C4-2B (cell line): ENCODE results near the gene NCK1.

ENCODE experiments used
- H3K27ac ChIP-seq: fragments of 450-650 bp; 2 replicates; pipeline ENCODE4 v1.5.1; 2017
- ZFX ChIP-seq: fragments of 450-650 bp; IDR thresholded peaks from 2 replicates; pipeline ENCODE4 v1.6.1; 2017
- TF ChIP-seq, protein P1 (sequence below): fragments of 450-650 bp; conservative IDR thresholded peaks from 2 replicates; pipeline ENCODE4 v1.5.1; 2017; ENCODE audit warnings: mild to moderate bottlenecking

NCK1 gene

DNA sequence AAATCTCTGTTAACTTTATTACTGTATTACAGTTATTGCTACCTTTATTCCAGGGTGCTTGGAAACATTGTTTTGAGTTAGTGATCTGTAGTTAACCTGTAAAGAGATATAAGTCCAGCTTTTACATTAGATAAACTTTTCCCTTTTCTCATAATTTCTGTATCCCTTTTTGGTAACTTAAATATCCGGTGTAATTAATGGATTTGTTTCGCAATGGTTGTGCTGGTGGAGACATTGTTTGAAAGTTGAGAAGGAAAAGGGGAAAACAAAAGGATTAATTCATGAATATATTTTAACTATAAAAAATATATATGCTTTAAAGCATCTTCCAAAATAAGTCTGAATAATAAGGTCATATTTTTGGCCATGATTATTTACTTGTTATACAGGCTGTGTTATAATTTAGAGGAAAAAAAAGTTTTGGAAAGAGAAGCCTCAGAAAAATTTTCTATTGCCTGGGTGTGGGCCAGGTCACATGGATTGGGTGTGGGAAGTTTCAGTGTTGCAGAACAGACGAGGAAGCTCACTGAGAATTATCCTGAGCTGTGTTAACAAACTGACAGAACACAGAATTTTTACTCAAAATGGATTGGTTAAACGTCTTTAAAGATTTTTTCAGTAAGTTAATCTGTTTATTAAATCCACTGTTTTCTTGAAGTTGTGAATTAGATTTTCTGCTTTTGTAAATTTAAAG, 68.1 kb downstream of the NCK1 start:
- H3K27ac ChIP-seq = no peak overlapping the region
- TF ChIP-seq, protein P1, sequence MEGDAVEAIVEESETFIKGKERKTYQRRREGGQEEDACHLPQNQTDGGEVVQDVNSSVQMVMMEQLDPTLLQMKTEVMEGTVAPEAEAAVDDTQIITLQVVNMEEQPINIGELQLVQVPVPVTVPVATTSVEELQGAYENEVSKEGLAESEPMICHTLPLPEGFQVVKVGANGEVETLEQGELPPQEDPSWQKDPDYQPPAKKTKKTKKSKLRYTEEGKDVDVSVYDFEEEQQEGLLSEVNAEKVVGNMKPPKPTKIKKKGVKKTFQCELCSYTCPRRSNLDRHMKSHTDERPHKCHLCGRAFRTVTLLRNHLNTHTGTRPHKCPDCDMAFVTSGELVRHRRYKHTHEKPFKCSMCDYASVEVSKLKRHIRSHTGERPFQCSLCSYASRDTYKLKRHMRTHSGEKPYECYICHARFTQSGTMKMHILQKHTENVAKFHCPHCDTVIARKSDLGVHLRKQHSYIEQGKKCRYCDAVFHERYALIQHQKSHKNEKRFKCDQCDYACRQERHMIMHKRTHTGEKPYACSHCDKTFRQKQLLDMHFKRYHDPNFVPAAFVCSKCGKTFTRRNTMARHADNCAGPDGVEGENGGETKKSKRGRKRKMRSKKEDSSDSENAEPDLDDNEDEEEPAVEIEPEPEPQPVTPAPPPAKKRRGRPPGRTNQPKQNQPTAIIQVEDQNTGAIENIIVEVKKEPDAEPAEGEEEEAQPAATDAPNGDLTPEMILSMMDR = no peak
- no peak for TF ChIP-seq ZFX

- no peak for TF ChIP-seq ZFX
- H3K27ac ChIP-seq = no peak overlapping the region
These were observed 69.6 kb downstream of the NCK1 start for GRCh38 chr3:136931606-136932005.

- no peak overlapping the region for H3K27ac ChIP-seq
- no peak for TF ChIP-seq ZFX
- TF ChIP-seq, protein P1 = no peak
These were observed 70.5 kb downstream of the NCK1 start for GRCh38 chr3:136932523-136932922.

GRCh38 chr3:136932978-136933772, 71.2 kb downstream of the NCK1 start:
- no peak for TF ChIP-seq ZFX
- TF ChIP-seq, protein P1 = no peak

GRCh38 chr3:136937175-136937574, 75.2 kb downstream of the NCK1 start:
- TF ChIP-seq ZFX = no peak
- TF ChIP-seq, protein P1 = no peak
- H3K27ac ChIP-seq = no peak overlapping the region

More at GRCh38 chr3:136932978-136933772, 71.2 kb downstream of the NCK1 start:
- H3K27ac ChIP-seq = no peak overlapping the region

GRCh38 chr3:136937851-136938250, 75.8 kb downstream of the NCK1 start:
- TF ChIP-seq ZFX = no peak
- TF ChIP-seq, protein P1 = no peak
- no peak overlapping the region for H3K27ac ChIP-seq

- TF ChIP-seq, protein P1 = no peak
- no peak overlapping the region for H3K27ac ChIP-seq
These were observed 76.3 kb downstream of the NCK1 start for GRCh38 chr3:136938334-136938733.
